Smooth muscle cell (in vitro differentiated cells): Measurements from ENCODE around the gene CPM. TPM values are rescaled to one million over a fixed set of nuclear protein-coding genes. Genes with fewer than 3 reads are reported as not detected.

Source experiments
- DNase-seq: peaks from one replicate; lab custom pipeline; 2025; ENCODE audit not compliant: unreplicated experiment; lab: John Stamatoyannopoulos, UW
- H2AFZ ChIP-seq: fragments of 200-600 bp; sonication (generic); 2 replicates; pipeline ENCODE4 v1.6.0; 2016; ENCODE audit warnings: antibody characterized with exemption, low read depth, mild to moderate bottlenecking
- H3F3A ChIP-seq: fragments of 200-600 bp; sonication (generic); 2 replicates; pipeline ENCODE4 v1.6.0; 2017; ENCODE audit warnings: antibody characterized with exemption, low read depth
- H3K27ac ChIP-seq: fragments of 200-600 bp; sonication (generic); 2 replicates; pipeline ENCODE4 v1.5.1; 2016; ENCODE audit warnings: low read depth, mild to moderate bottlenecking
- H3K27me3 ChIP-seq: fragments of 200-600 bp; sonication (generic); 2 replicates; pipeline ENCODE4 v1.6.1; 2016; ENCODE audit warnings: low read depth, mild to moderate bottlenecking
- H3K36me3 ChIP-seq: fragments of 200-600 bp; sonication (generic); 2 replicates; pipeline ENCODE4 v1.5.1; 2016; ENCODE audit warnings: low read depth
- H3K4me1 ChIP-seq: fragments of 200-600 bp; sonication (generic); 2 replicates; pipeline ENCODE4 v1.5.1; 2016; ENCODE audit warnings: low read depth
- H3K4me2 ChIP-seq: fragments of 200-600 bp; sonication (generic); 2 replicates; pipeline ENCODE4 v1.6.0; 2016; ENCODE audit warnings: mild to moderate bottlenecking
- H3K4me3 ChIP-seq: fragments of 200-600 bp; sonication (generic); 2 replicates; pipeline ENCODE4 v1.5.1; 2016; ENCODE audit warnings: mild to moderate bottlenecking
- H3K79me2 ChIP-seq: fragments of 200-600 bp; sonication (generic); 2 replicates; pipeline ENCODE4 v1.6.0; 2016; ENCODE audit warnings: low read depth, mild to moderate bottlenecking
- H3K9ac ChIP-seq: fragments of 200-600 bp; sonication (generic); 2 replicates; pipeline ENCODE4 v1.6.0; 2016; ENCODE audit warnings: low read depth
- H3K9me3 ChIP-seq: fragments of 200-600 bp; sonication (generic); replicated peaks from 2 replicates; pipeline ENCODE4 v1.5.1; 2016; ENCODE audit warnings: low read depth
- H4K20me1 ChIP-seq: fragments of 200-600 bp; sonication (generic); 2 replicates; pipeline ENCODE4 v1.6.0; 2016; ENCODE audit warnings: low read depth
- WGBS: methylation state at CpG from one replicate; pipeline ENCODE4 v1.1.7; 2016; ENCODE audit warnings: low lambda C conversion rate; 5-methylcytosine and 5-hydroxymethylcytosine counted together
- polyA plus RNA-seq: library from polyadenylated mRNA; unstranded; fragments of >200 nt; fragmentation: Nextera tagmentation; extraction: Ambion mirVana; gene quantifications from 2 replicates; pipeline ENCODE4 v1.2.1, GENCODE V29; 2016
- total RNA-seq: library from RNA; depleted of rRNA; stranded (reverse); fragments of >200 nt; gene quantifications from 2 replicates; pipeline ENCODE4 v1.2.3, GENCODE V29; 2014
- TF ChIP-seq, protein P1 (sequence below): fragments of 200-600 bp; sonication (generic); IDR thresholded peaks from 2 replicates; pipeline ENCODE4 v1.5.1; 2017; ENCODE audit warnings: borderline replicate concordance, mild to moderate bottlenecking, antibody characterized with exemption; ENCODE audit not compliant: insufficient read depth, poor library complexity, severe bottlenecking

Gene CPM
- total and polyA plus RNA-seq, 2 experiments from 2014 or later, result 0.57 to 6.2 TPM

DNA sequence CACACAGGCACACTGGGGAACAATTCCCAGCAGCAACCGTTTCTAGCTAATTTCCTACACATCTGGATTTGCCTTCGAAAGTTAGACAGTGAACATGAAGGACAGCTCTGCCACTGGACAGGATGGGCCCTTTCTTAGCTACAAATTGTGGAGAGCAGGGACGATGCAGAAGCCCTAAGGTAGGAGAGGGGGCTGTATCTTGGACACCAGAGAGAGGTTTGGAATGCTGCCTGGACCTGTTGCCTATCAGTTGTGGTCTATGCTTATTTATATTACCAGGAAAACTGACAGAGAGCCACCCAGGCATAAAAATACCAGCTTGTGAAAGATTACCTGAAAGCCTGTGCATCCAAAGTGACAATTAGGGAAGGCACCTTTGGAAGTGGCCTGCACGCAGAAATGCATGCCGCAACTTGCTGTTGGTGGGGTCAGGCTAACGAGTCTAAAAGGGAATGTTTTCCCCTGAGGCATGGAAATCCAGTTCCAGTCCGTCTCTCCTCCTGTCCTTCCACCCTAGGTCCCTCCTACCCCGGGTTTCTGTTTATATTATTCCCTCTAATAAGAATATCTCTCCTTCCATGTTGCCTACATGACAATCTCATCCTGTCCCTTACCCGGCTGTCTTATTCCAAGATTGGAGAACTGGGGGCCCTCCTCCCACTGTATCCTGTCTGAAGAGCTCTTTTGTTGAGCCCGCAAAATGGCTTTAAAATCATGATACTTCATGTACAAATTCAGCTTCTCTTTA is 64.8 kb downstream of the CPM start:
- H3K9me3 ChIP-seq, result no peaks in the 10 kb centered on the region
- H3K4me2 ChIP-seq, result no peak overlapping the region
- no peaks in the 10 kb centered on the region for H3F3A ChIP-seq
- WGBS, result 77% methylated on average over 10 of the region's 10 CpGs
- no peaks in the 10 kb centered on the region for H4K20me1 ChIP-seq
- H3K27me3 ChIP-seq, result peaks cover 20% of the 10 kb centered on the region
- H2AFZ ChIP-seq, result no peak overlapping the region
- no peak overlapping the region for H3K9ac ChIP-seq
- TF ChIP-seq, protein P1, sequence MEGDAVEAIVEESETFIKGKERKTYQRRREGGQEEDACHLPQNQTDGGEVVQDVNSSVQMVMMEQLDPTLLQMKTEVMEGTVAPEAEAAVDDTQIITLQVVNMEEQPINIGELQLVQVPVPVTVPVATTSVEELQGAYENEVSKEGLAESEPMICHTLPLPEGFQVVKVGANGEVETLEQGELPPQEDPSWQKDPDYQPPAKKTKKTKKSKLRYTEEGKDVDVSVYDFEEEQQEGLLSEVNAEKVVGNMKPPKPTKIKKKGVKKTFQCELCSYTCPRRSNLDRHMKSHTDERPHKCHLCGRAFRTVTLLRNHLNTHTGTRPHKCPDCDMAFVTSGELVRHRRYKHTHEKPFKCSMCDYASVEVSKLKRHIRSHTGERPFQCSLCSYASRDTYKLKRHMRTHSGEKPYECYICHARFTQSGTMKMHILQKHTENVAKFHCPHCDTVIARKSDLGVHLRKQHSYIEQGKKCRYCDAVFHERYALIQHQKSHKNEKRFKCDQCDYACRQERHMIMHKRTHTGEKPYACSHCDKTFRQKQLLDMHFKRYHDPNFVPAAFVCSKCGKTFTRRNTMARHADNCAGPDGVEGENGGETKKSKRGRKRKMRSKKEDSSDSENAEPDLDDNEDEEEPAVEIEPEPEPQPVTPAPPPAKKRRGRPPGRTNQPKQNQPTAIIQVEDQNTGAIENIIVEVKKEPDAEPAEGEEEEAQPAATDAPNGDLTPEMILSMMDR, result no peak
- H3K4me3 ChIP-seq, result no peak overlapping the region
- no peaks in the 10 kb centered on the region for H3K4me1 ChIP-seq
- no peaks in the 10 kb centered on the region for H3K79me2 ChIP-seq
- DNase-seq, result no peak
- H3K27ac ChIP-seq, result no peak overlapping the region
- no peaks in the 10 kb centered on the region for H3K36me3 ChIP-seq

DNA sequence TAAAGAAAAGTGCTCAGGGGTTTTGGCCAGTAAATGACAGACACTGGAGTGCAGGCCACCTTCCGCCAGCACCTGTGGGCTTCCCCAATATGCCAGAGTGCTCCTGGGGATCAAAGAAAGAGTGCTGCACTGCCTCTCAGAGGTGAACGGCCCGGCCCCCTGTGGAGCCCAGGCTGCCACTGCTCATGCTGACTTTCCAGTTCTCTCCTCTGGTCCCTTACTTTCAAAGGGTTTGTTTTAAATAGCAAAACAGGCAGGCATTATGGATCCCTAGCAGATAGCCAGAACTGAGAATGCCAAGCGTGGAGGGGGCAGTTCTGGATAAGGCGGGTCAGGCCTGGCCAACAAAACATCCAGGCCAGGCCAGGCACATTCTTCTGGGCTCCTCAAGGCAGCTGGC is 65.4 kb downstream of the CPM start:
- Histone ChIP-seq H2AFZ (no peak overlapping the region), H4K20me1 (no peaks in the 10 kb centered on the region), H3K4me1 (no peaks in the 10 kb centered on the region), H3K9me3 (no peaks in the 10 kb centered on the region), H3K27me3 (peaks cover 20% of the 10 kb centered on the region), H3K27ac (no peak overlapping the region), H3K79me2 (no peaks in the 10 kb centered on the region), H3K9ac (no peak overlapping the region), H3K4me2 (no peak overlapping the region), H3K36me3 (no peaks in the 10 kb centered on the region), H3K4me3 (no peak overlapping the region), H3F3A (no peaks in the 10 kb centered on the region)
- TF ChIP-seq, protein P1, result no peak
- 67% methylated on average over 5 of the region's 5 CpGs for WGBS
- no peak for DNase-seq

DNA sequence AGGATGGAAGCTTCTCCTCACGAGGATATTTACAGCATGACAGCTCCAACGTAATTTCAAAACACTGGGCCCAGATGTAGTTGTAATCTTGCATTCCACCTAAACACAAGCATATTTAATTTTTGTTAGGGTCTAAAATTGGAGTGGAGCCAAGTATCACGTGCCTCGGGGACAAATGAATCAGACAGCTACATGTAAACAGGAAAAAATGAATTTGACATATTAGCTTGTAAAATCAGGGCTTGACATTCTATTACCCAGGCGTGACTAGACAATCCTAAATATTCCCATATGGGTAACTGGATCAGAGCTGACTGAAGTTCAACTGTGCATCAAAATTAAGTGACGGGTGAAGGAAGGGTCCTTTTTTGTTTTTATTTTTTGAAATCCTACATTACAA is 66.0 kb downstream of the CPM start:
- Histone ChIP-seq H2AFZ (no peak overlapping the region), H3F3A (no peaks in the 10 kb centered on the region), H3K4me2 (no peak overlapping the region), H3K27me3 (peaks cover 20% of the 10 kb centered on the region), H3K4me3 (no peak overlapping the region), H3K27ac (no peak overlapping the region), H3K79me2 (no peaks in the 10 kb centered on the region), H3K9ac (no peak overlapping the region), H4K20me1 (no peaks in the 10 kb centered on the region), H3K36me3 (no peaks in the 10 kb centered on the region), H3K9me3 (no peaks in the 10 kb centered on the region), H3K4me1 (no peaks in the 10 kb centered on the region)
- TF ChIP-seq, protein P1, result no peak
- no peak for DNase-seq
- WGBS, result 80% methylated on average over 6 of the region's 6 CpGs
